Lower leg skin (tissue), 3 donors: ENCODE results near the gene MAST4.

Experiments
- POLR2A ChIP-seq, 2 donors: fragments of 450-650 bp; IDR thresholded peaks; one replicate each; pipeline ENCODE4 v1.6.1; 2016 to 2017; ENCODE audit warnings: antibody characterized with exemption in 2 of 2, mild to moderate bottlenecking in 1 of 2, moderate library complexity in 1 of 2
- TF ChIP-seq, protein P1 (sequence below), 3 donors: fragments of 450-650 bp; IDR thresholded peaks; one replicate each; pipeline ENCODE4 v1.5.1; 2016; ENCODE audit warnings: antibody characterized with exemption in 3 of 3, mild to moderate bottlenecking in 3 of 3, moderate library complexity in 2 of 3

GRCh38 chr5:67115246-67115645, 519.1 kb downstream of the MAST4 start:
- TF ChIP-seq, protein P1, sequence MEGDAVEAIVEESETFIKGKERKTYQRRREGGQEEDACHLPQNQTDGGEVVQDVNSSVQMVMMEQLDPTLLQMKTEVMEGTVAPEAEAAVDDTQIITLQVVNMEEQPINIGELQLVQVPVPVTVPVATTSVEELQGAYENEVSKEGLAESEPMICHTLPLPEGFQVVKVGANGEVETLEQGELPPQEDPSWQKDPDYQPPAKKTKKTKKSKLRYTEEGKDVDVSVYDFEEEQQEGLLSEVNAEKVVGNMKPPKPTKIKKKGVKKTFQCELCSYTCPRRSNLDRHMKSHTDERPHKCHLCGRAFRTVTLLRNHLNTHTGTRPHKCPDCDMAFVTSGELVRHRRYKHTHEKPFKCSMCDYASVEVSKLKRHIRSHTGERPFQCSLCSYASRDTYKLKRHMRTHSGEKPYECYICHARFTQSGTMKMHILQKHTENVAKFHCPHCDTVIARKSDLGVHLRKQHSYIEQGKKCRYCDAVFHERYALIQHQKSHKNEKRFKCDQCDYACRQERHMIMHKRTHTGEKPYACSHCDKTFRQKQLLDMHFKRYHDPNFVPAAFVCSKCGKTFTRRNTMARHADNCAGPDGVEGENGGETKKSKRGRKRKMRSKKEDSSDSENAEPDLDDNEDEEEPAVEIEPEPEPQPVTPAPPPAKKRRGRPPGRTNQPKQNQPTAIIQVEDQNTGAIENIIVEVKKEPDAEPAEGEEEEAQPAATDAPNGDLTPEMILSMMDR (IDR thresholded peaks at IDR 0.05): no peak
- TF ChIP-seq POLR2A (IDR thresholded peaks at IDR 0.05): no peak
